Ascending aorta (tissue), 2 donors: Measurements from ENCODE around the gene COX7C. TPM values are rescaled to one million over a fixed set of nuclear protein-coding genes. Genes with fewer than 3 reads are reported as not detected.

Source experiments
- DNase-seq, 2 donors: peaks; one replicate each; pipeline ENCODE4 v3.0.0-alpha.2; 2019; ENCODE audit warnings: low spot score in 2 of 2
- H3K27ac ChIP-seq, 2 donors: fragments of 200-600 bp; sonication (generic); one replicate each; pipeline ENCODE4 v1.5.1; 2016 to 2017; ENCODE audit warnings: mild to moderate bottlenecking in 1 of 2
- H3K27me3 ChIP-seq: fragments of 200-600 bp; sonication (generic); one replicate; pipeline ENCODE4 v1.5.1; 2017
- H3K36me3 ChIP-seq, 2 donors: fragments of 200-600 bp; sonication (generic); one replicate each; pipeline ENCODE4 v1.5.1; 2016
- H3K4me1 ChIP-seq, 2 donors: fragments of 200-600 bp; sonication (generic); one replicate each; pipeline ENCODE4 v1.5.1; 2016 to 2017; ENCODE audit warnings: mild to moderate bottlenecking in 1 of 2
- H3K4me3 ChIP-seq, 2 donors: fragments of 200-600 bp; sonication (generic); one replicate each; pipeline ENCODE4 v1.5.1; 2016 to 2017; ENCODE audit warnings: mild to moderate bottlenecking in 1 of 2
- H3K9me3 ChIP-seq, 2 donors: fragments of 200-600 bp; sonication (generic); one replicate each; pipeline ENCODE4 v1.5.1; 2016
- CTCF ChIP-seq, 3 experiments: fragments of 200-600 bp in 2 of 3; fragments of 450-650 bp in 1 of 3; sonication (generic) in 2 of 3; IDR thresholded peaks; one replicate each; pipeline ENCODE4 v1.5.1; 2016 to 2019; ENCODE audit warnings: antibody characterized with exemption in 3 of 3, mild to moderate bottlenecking in 1 of 3, moderate library complexity in 1 of 3
- intact Hi-C: fragments of 100-400 bp; cut with DNase I; formaldehyde crosslinking; loops from one replicate; pipeline ENCODE4 v1.15.1; 2023
- total RNA-seq: library from RNA; depleted of rRNA; stranded (reverse); fragments of >200 nt; gene quantifications from one replicate; pipeline ENCODE4 v1.1.0, GENCODE V29; 2016

COX7C gene
- total RNA-seq, 1 donor from 2014 or later, result 128 TPM

- DNase-seq, result no peak
- intact Hi-C loops, result no loop called here
- no peak for TF ChIP-seq CTCF (IDR thresholded peaks at IDR 0.05)
- Histone ChIP-seq H3K36me3 (peaks cover 9 to 17% of the 10 kb centered on the region in 2 donors), H3K27me3 (no peaks in the 10 kb centered on the region), H3K4me3 (no peak overlapping the region), H3K4me1 (no peaks in the 10 kb centered on the region), H3K9me3 (no peaks in the 10 kb centered on the region), H3K27ac (no peak overlapping the region)
These were observed 7.4 kb downstream of the COX7C start for GRCh38 chr5:86625148-86625547.

- H3K27ac ChIP-seq, result no peak overlapping the region
- TF ChIP-seq CTCF (IDR thresholded peaks at IDR 0.05), result no peak
- no peaks in the 10 kb centered on the region for H3K4me1 ChIP-seq
- DNase-seq, result no peak
- no peaks in the 10 kb centered on the region for H3K9me3 ChIP-seq
- intact Hi-C loops, result no loop called here
- H3K4me3 ChIP-seq, result no peak overlapping the region
- peaks cover 8 to 11% of the 10 kb centered on the region in 2 donors for H3K36me3 ChIP-seq
- no peaks in the 10 kb centered on the region for H3K27me3 ChIP-seq
These were observed 8.4 kb downstream of the COX7C start for GRCh38 chr5:86626149-86626548.

- Histone ChIP-seq H3K36me3 (no peaks in the 10 kb centered on the region), H3K27ac (no peak overlapping the region), H3K4me1 (no peaks in the 10 kb centered on the region), H3K27me3 (no peaks in the 10 kb centered on the region), H3K9me3 (no peaks in the 10 kb centered on the region), H3K4me3 (no peak overlapping the region)
- no peak for DNase-seq
- no peak for TF ChIP-seq CTCF (IDR thresholded peaks at IDR 0.05)
- intact Hi-C loops, result no loop called here
These were observed 13.4 kb downstream of the COX7C start for GRCh38 chr5:86631165-86631564.

GRCh38 chr5:86640998-86641397 is 23.3 kb downstream of the COX7C start:
- H3K9me3 ChIP-seq, result no peaks in the 10 kb centered on the region
- no peak for TF ChIP-seq CTCF (IDR thresholded peaks at IDR 0.05)
- no peaks in the 10 kb centered on the region for H3K4me1 ChIP-seq
- DNase-seq, result no peak
- no peak overlapping the region for H3K27ac ChIP-seq
- H3K4me3 ChIP-seq, result no peak overlapping the region
- no peaks in the 10 kb centered on the region for H3K27me3 ChIP-seq
- H3K36me3 ChIP-seq, result no peaks in the 10 kb centered on the region
- intact Hi-C loops, result no loop called here

GRCh38 chr5:86644843-86645242 is 27.1 kb downstream of the COX7C start:
- Histone ChIP-seq H3K9me3 (no peaks in the 10 kb centered on the region), H3K36me3 (no peaks in the 10 kb centered on the region), H3K4me1 (no peaks in the 10 kb centered on the region), H3K27me3 (no peaks in the 10 kb centered on the region), H3K4me3 (no peak overlapping the region), H3K27ac (no peak overlapping the region)
- intact Hi-C loops, result no loop called here
- no peak for DNase-seq
- TF ChIP-seq CTCF (IDR thresholded peaks at IDR 0.05), result no peak

- intact Hi-C loops, result no loop called here
- no peak for TF ChIP-seq CTCF (IDR thresholded peaks at IDR 0.05)
These were observed 28.1 kb downstream of the COX7C start for GRCh38 chr5:86645885-86646284.

More at GRCh38 chr5:86645885-86646284, 28.1 kb downstream of the COX7C start:
- H3K4me3 ChIP-seq, result no peak overlapping the region
- no peak for DNase-seq
- H3K4me1 ChIP-seq, result no peaks in the 10 kb centered on the region
- no peaks in the 10 kb centered on the region for H3K9me3 ChIP-seq
- no peak overlapping the region for H3K27ac ChIP-seq
- no peaks in the 10 kb centered on the region for H3K27me3 ChIP-seq
- H3K36me3 ChIP-seq, result no peaks in the 10 kb centered on the region
